Measurements from ENCODE around the gene PRDM4.
"Not testable (repeated sequence)": the region's sequence is repeated elsewhere in the genome, so short reads cannot be mapped to it uniquely, and the experiment has no call there.

Gene PRDM4

GRCh38 chr12:107767466-107767865 is 6.5 kb upstream of the PRDM4 start:
- no peak for DNase-seq (ENCODE audit: low spot score)

GRCh38 chr12:107765316-107765715 is 4.4 kb upstream of the PRDM4 start:
- no peak for DNase-seq (ENCODE audit: low spot score)

GRCh38 chr12:107764626-107765025 is 3.7 kb upstream of the PRDM4 start:
- no peak for DNase-seq (ENCODE audit: low spot score)

- DNase-seq (ENCODE audit: low spot score), result no peak
Measured at GRCh38 chr12:107762874-107763273, 1.9 kb upstream of the PRDM4 start.

- DNase-seq (ENCODE audit: low spot score), result peak; percentile 39
Measured at GRCh38 chr12:107761502-107761904, 566 bp upstream of the PRDM4 start.

GRCh38 chr12:107760207-107760808 is 629 bp downstream of the PRDM4 start:
- peak; percentile 18 for DNase-seq (ENCODE audit: low spot score)

- DNase-seq (ENCODE audit: low spot score), result no peak
Measured at GRCh38 chr12:107759410-107759809, 1.5 kb downstream of the PRDM4 start.

- DNase-seq (ENCODE audit: low spot score), result no peak
Measured at GRCh38 chr12:107749083-107749482, 11.9 kb downstream of the PRDM4 start.

- DNase-seq (ENCODE audit: low spot score), result no peak
Measured at GRCh38 chr12:107748472-107748871, 12.5 kb downstream of the PRDM4 start.

GRCh38 chr12:107736914-107737313 is 24.0 kb downstream of the PRDM4 start:
- no peak for DNase-seq (ENCODE audit: low spot score)

GRCh38 chr12:107735763-107736162 is 25.2 kb downstream of the PRDM4 start:
- DNase-seq (ENCODE audit: low spot score), result no peak

- DNase-seq (ENCODE audit: low spot score), result no peak
Measured at GRCh38 chr12:107734139-107734538, 26.8 kb downstream of the PRDM4 start.

- DNase-seq (ENCODE audit: low spot score), result no peak
Measured at GRCh38 chr12:107732365-107732764, 28.6 kb downstream of the PRDM4 start.

- DNase-seq (ENCODE audit: low spot score), result no peak
Measured at GRCh38 chr12:107731366-107731765, 29.6 kb downstream of the PRDM4 start.

- DNase-seq (ENCODE audit: low spot score), result no peak
Measured at GRCh38 chr12:107730618-107731341, 30.2 kb downstream of the PRDM4 start.

- DNase-seq (ENCODE audit: low spot score), result not testable (repeated sequence)
Measured at GRCh38 chr12:107727742-107728141, 33.2 kb downstream of the PRDM4 start.

- not testable (repeated sequence) for DNase-seq (ENCODE audit: low spot score)
Measured at GRCh38 chr12:107727327-107727726, 33.6 kb downstream of the PRDM4 start.

- DNase-seq (ENCODE audit: low spot score), result no peak
Measured at GRCh38 chr12:107718606-107719005, 42.3 kb downstream of the PRDM4 start.

GRCh38 chr12:107715780-107716179 is 45.2 kb downstream of the PRDM4 start:
- DNase-seq (ENCODE audit: low spot score), result no peak

GRCh38 chr12:107705522-107705921 is 55.4 kb downstream of the PRDM4 start:
- not testable (repeated sequence) for DNase-seq (ENCODE audit: low spot score)

GRCh38 chr12:107704041-107704440 is 56.9 kb downstream of the PRDM4 start:
- DNase-seq (ENCODE audit: low spot score), result no peak

- DNase-seq (ENCODE audit: low spot score), result no peak
Measured at GRCh38 chr12:107702106-107702505, 58.8 kb downstream of the PRDM4 start.

GRCh38 chr12:107695772-107696171 is 65.2 kb downstream of the PRDM4 start:
- DNase-seq (ENCODE audit: low spot score), result not testable (repeated sequence)
